A172 (cell line): Measurements from ENCODE around the gene OR10A5. TPM values are rescaled to one million over a fixed set of nuclear protein-coding genes. Genes with fewer than 3 reads are reported as not detected.
"Not testable (repeated sequence)": the region's sequence is repeated elsewhere in the genome, so short reads cannot be mapped to it uniquely, and the experiment has no call there.

ENCODE experiments used
- DNase-seq: peaks from one replicate; pipeline ENCODE4 v3.0.0-alpha.2; 2015; ENCODE audit warnings: low spot score
- total RNA-seq: library from RNA; depleted of rRNA; stranded (reverse); fragments of >200 nt; shearing (Covaris generic); gene quantifications from 2 replicates; pipeline ENCODE4 v1.2.3, GENCODE V29; 2014; rRNA removed

OR10A5 gene
- total RNA-seq, 1 experiment from 2014 or later = not detected

DNA sequence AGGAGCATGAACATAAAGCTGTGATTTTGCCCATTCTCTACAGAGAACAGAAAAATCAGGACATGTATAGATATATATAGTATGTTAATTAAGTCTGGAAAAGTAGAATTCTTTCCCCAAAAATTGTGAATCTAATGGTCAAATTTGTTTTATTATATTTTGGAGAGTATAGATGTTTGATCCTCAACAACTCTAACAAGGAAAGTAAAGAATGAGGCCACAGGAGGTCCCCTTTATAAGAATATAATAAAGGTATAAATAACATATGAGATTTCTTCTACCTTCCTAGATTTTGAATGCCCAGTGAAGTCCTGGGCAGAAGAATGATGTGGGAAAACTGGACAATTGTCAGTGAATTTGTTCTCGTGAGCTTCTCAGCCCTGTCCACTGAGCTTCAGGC, 30.8 kb downstream of the OR10A5 start, which contains the start of gene OR10A4:
TSS of gene OR10A4 (plus strand) at position 301 of the 400 bp plus-strand sequence. CDS start at position 324, 23 bp downstream.
- no peak for DNase-seq

DNA sequence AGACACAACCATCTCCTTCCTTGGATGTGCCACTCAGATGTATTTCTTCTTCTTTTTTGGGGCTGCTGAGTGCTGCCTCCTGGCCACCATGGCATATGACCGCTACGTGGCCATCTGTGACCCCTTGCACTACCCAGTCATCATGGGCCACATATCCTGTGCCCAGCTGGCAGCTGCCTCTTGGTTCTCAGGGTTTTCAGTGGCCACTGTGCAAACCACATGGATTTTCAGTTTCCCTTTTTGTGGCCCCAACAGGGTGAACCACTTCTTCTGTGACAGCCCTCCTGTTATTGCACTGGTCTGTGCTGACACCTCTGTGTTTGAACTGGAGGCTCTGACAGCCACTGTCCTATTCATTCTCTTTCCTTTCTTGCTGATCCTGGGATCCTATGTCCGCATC, 31.4 kb downstream of the OR10A5 start:
- no peak for DNase-seq

DNA sequence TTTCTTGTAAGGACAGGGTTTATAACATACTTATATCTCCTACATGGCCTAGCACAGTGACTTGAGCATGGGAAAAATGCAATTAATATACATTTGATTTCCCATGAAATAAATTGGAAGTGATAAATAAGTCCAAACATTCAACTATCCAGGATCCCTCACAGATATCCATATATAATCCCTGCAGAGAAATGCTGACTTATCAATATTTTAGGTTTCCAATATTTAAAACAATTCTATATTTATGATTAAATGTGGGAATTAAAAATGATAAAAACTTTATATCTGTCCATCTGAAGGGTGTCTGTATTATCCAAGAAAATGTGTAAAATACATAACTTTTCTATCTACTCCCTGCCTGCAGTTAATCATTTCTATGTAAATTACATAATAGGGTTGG, 37.3 kb downstream of the OR10A5 start:
- no peak for DNase-seq

DNA sequence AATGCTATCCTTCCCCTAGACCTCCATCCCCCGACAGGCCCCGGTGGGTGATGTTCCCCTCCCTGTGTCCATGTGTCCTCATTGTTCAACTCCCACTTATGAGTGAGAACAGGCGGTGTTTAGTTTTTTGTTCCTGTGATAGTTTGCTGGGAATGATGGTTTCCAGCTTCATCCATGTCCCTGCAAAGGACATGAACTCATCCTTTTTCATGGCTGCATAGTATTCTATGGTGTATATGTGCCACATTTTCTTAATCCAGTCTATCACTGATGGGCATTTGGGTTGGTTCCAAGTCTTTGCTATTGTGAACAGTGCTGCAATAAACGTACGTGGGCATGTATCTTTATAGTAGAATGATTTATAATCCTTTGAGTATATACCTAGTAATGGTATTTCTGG, 42.2 kb downstream of the OR10A5 start:
- DNase-seq = not testable (repeated sequence)

DNA sequence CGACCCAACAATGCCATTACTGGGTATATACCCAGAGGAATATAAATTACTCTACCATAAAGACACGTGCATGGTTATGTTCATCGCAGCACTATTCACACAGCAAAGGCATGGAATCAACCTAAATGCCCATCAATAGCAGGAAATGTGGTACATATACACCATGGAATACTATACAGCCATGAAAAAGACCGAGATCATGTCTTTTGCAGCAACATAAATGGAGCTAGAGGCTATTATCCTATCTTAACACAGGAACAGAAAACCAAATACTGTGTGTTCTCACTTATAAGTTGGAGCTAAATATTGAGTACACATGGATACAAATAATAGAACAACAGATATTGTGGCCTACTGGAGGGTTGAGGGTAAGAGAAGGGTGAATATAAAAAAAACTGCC, 43.3 kb downstream of the OR10A5 start:
- no peak for DNase-seq

DNA sequence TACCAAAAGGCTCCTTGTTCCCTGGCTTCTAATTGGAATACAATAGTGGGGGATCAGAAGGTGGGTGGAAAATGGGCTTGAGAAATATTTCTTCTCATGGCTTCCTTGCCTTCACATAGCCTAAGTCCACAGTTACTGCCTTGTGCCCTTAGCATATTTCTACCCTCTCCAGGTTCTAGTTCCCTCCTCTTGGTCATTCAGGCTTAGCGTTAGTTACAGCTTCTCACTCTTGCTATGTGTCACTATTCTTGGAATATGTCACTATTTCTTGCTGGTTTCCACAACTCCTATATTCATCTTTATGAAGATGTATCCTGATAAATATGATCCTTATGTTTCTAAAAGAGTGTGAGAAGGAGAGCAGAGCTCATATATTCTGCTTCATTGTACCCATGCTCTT, 44.4 kb downstream of the OR10A5 start:
- no peak for DNase-seq

DNA sequence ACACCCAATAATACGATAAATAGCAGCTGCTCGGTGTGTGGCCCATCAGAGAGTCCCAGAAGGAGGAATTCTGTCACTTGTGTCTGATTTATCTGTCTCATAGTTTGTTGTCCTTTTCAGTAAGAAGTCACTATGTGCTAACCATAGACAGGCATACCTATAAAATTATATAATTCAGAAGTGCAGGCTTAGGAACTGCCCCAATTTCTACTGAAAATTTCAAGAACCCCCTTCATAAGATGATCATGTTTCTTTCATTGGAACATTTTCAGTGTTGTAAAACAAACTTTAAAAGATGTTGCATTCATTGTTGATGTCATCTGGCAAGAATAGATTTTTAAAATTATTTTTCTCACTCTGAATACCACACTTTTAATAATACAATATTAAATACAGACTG, 46.9 kb downstream of the OR10A5 start, which contains the start of gene OR2D2:
TSS of gene OR2D2 (minus strand) at position 101 of the 400 bp plus-strand sequence. CDS start at position 101, 0 bp downstream.
- no peak for DNase-seq

DNA sequence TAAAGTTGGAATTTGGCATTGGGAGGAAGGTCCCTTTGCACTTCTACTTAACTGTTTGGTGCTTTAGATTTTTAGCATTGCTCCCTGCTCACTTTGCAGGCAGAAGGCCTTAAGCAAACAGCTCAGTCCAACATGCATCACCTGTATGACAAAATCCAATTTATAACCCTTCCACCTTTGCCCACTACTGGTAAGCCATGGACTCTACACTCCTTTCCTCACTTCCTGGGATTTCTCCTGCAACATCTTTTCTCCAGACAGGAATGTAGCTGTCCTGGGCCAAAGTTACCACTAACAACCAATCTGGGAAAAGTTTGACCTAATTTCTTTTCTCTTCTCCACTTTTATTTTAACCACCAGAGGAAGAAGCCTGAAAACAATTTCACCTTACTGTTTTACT, 48.6 kb downstream of the OR10A5 start:
- no peak for DNase-seq

DNA sequence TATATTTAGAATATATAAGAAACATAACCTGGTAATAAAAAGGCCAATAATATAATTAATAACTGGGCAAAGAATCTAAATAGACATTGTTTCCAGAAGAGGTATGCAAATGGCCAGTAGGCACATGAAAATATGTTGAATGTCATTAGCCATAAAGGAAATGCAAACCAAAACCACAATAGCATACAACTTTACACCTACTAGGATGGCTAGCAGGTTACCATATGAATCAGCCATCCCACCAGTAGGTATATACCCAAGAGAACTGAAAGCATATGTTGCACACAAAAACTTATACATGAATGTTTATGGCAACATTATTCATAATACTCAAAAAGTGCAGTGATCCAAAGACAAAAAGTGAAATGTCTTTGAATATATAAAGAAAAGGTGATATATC, 49.5 kb downstream of the OR10A5 start:
- no peak for DNase-seq

Other genes with a start within 250 kb of the OR10A5 start
- gene RRP8, start 242.1 kb upstream of the OR10A5 start, total RNA-seq = 14.0 and 35.3 TPM in 2 replicates
- gene ILK, start 241.9 kb upstream of the OR10A5 start, total RNA-seq = 210 and 231 TPM in 2 replicates
- 53.6 and 67.5 TPM in 2 replicates for gene TAF10, start 233.5 kb upstream of the OR10A5 start, total RNA-seq
- gene TPP1, start 226.3 kb upstream of the OR10A5 start, total RNA-seq = 31.7 and 34.9 TPM in 2 replicates
- gene DCHS1, start 189.9 kb upstream of the OR10A5 start, total RNA-seq = 2.3 and 3.8 TPM in 2 replicates
- gene MRPL17, start 162.3 kb upstream of the OR10A5 start, total RNA-seq = 121 and 417 TPM in 2 replicates
- gene OR2AG2, start 73.7 kb upstream of the OR10A5 start, total RNA-seq = not detected in 2 replicates
- gene OR2AG1, start 62.7 kb upstream of the OR10A5 start, total RNA-seq = not detected in 2 replicates
- gene OR6A2, start 46.0 kb upstream of the OR10A5 start, total RNA-seq = not detected in 2 replicates
- gene OR10A2, start 17.4 kb downstream of the OR10A5 start, total RNA-seq = not detected in 2 replicates
- gene OR10A4, start 30.9 kb downstream of the OR10A5 start, total RNA-seq = not detected in 2 replicates
- not detected in 2 replicates for gene OR2D2, start 46.8 kb downstream of the OR10A5 start, total RNA-seq
- not detected in 2 replicates for gene OR2D3, start 75.3 kb downstream of the OR10A5 start, total RNA-seq
- gene ZNF215, start 80.7 kb downstream of the OR10A5 start, total RNA-seq = not detected in 2 replicates
- gene ZNF214, start 174.7 kb downstream of the OR10A5 start, total RNA-seq = 1.8 and 2.3 TPM in 2 replicates
- gene NLRP14, start 174.8 kb downstream of the OR10A5 start, total RNA-seq = 0.02 TPM in 1 of 2 replicates, not detected in the other
- not detected in 2 replicates for gene RBMXL2, start 243.3 kb downstream of the OR10A5 start, total RNA-seq